WTC11 (cell line): ENCODE measurements around the gene FAM217A. TPM values are rescaled to one million over a fixed set of nuclear protein-coding genes. Genes with fewer than 3 reads are reported as not detected.

Experiments used
- ATAC-seq: fragments of 200-7000 bp; cut with Tn5 transposase; 2 replicates; pipeline ENCODE4 v1.10.0; 2021; ENCODE audit warnings: mild to moderate bottlenecking, moderate library complexity
- CTCF ChIA-PET: fragments of 300-600 bp; sonication (Branson Sonifier 250); formaldehyde crosslinking; loops from one replicate; lab custom pipeline; 2021; ENCODE audit warnings: antibody characterized with exemption; lab: Charles Lee
- POLR2A ChIA-PET: fragments of 350-600 bp; sonication (Branson Sonifier 250); formaldehyde crosslinking; loops from one replicate; lab custom pipeline; 2021; ENCODE audit warnings: antibody characterized with exemption; lab: Charles Lee
- DNase-seq: peaks from one replicate; pipeline ENCODE4 v3.0.0; 2021; ENCODE audit warnings: low spot score
- H3K27ac Mint-ChIP-seq: 2 replicates; pipeline ENCODE4 v1.8.0; 2021; ENCODE audit warnings: mixed read lengths
- H3K27me3 Mint-ChIP-seq: 2 replicates; pipeline ENCODE4 v1.8.0; 2021; ENCODE audit warnings: low read depth, mild to moderate bottlenecking, moderate library complexity, mixed read lengths
- H3K36me3 Mint-ChIP-seq: 2 replicates; pipeline ENCODE4 v1.8.0; 2021; ENCODE audit warnings: mixed read lengths
- H3K4me1 Mint-ChIP-seq: 2 replicates; pipeline ENCODE4 v1.8.0; 2022; ENCODE audit warnings: mixed read lengths
- H3K4me3 Mint-ChIP-seq: 2 replicates; pipeline ENCODE4 v1.8.0; 2021; ENCODE audit warnings: mild to moderate bottlenecking, moderate library complexity, mixed read lengths
- H3K9me3 Mint-ChIP-seq: 2 replicates; pipeline ENCODE4 v1.8.0; 2021; ENCODE audit warnings: mixed read lengths
- ATF1 ChIP-seq: sonication (generic); formaldehyde crosslinking; IDR thresholded peaks from 2 replicates; pipeline ENCODE4 v1.8.1; 2023; ENCODE audit warnings: mild to moderate bottlenecking, moderate library complexity, missing genetic modification reagents
- CDX4 ChIP-seq: fragments of 250-450 bp; sonication (Bioruptor Pico); IDR thresholded peaks from 2 replicates; pipeline ENCODE4 v1.9.0; 2021; ENCODE audit warnings: moderate library complexity, mild to moderate bottlenecking, inconsistent platforms, borderline replicate concordance
- ELF4 ChIP-seq: sonication (generic); formaldehyde crosslinking; IDR thresholded peaks from 2 replicates; pipeline ENCODE4 v1.8.1; 2022; ENCODE audit warnings: low read depth, mild to moderate bottlenecking, moderate library complexity, missing genetic modification reagents
- GTF2I ChIP-seq: fragments of 250-450 bp; sonication (Bioruptor Pico); conservative IDR thresholded peaks from 2 replicates; pipeline ENCODE4 v1.4.0; 2021; ENCODE audit warnings: mild to moderate bottlenecking
- HMGA2 ChIP-seq: fragments of 250-450 bp; sonication (Bioruptor Pico); IDR thresholded peaks from 2 replicates; pipeline ENCODE4 v1.4.0; 2021; ENCODE audit warnings: mild to moderate bottlenecking, moderate library complexity
- MYBL2 ChIP-seq: sonication (generic); formaldehyde crosslinking; IDR thresholded peaks from 2 replicates; pipeline ENCODE4 v1.8.1; 2023; ENCODE audit warnings: mild to moderate bottlenecking, moderate library complexity, missing genetic modification reagents
- NFE2L1 ChIP-seq: sonication (generic); formaldehyde crosslinking; IDR thresholded peaks from 2 replicates; pipeline ENCODE4 v1.8.1; 2023; ENCODE audit warnings: missing genetic modification reagents
- NR1H2 ChIP-seq: sonication (generic); formaldehyde crosslinking; IDR thresholded peaks from 2 replicates; pipeline ENCODE4 v1.9.0; 2021; ENCODE audit warnings: mild to moderate bottlenecking, moderate library complexity, missing genetic modification reagents
- OVOL2 ChIP-seq: fragments of 250-450 bp; sonication (Bioruptor Pico); IDR thresholded peaks from 2 replicates; pipeline ENCODE4 v1.9.0; 2021; ENCODE audit warnings: mild to moderate bottlenecking, borderline replicate concordance
- RELA ChIP-seq: sonication (generic); formaldehyde crosslinking; IDR thresholded peaks from 2 replicates; pipeline ENCODE4 v1.8.1; 2022; ENCODE audit warnings: missing genetic modification reagents, mild to moderate bottlenecking, borderline replicate concordance
- TEAD4 ChIP-seq: sonication (generic); formaldehyde crosslinking; IDR thresholded peaks from 2 replicates; pipeline ENCODE4 v1.8.0; 2022; ENCODE audit warnings: mild to moderate bottlenecking, missing genetic modification reagents
- USF1 ChIP-seq: sonication (generic); formaldehyde crosslinking; IDR thresholded peaks from 2 replicates; pipeline ENCODE4 v1.8.0; 2022; ENCODE audit warnings: mild to moderate bottlenecking, missing genetic modification reagents
- ZNF138 ChIP-seq: sonication (generic); formaldehyde crosslinking; conservative IDR thresholded peaks from 2 replicates; pipeline ENCODE4 v1.8.1; 2022; ENCODE audit warnings: mild to moderate bottlenecking, moderate library complexity, missing genetic modification reagents
- ZNF317 ChIP-seq: sonication (generic); formaldehyde crosslinking; IDR thresholded peaks from 2 replicates; pipeline ENCODE4 v1.8.1; 2023; ENCODE audit warnings: low read depth, mild to moderate bottlenecking, moderate library complexity, missing genetic modification reagents, borderline replicate concordance
- ZNF396 ChIP-seq: fragments of 250-450 bp; sonication (Bioruptor Pico); IDR thresholded peaks from 2 replicates; pipeline ENCODE4 v1.8.0; 2021; ENCODE audit warnings: mild to moderate bottlenecking, moderate library complexity, borderline replicate concordance
- ZNF416 ChIP-seq: fragments of 250-450 bp; sonication (Bioruptor Pico); IDR thresholded peaks from 2 replicates; pipeline ENCODE4 v1.9.0; 2021; ENCODE audit warnings: mild to moderate bottlenecking, inconsistent platforms
- ZNF425 ChIP-seq: fragments of 250-450 bp; sonication (Bioruptor Pico); conservative IDR thresholded peaks from 2 replicates; pipeline ENCODE4 v1.9.0; 2021; ENCODE audit warnings: mild to moderate bottlenecking
- total RNA-seq: library from RNA; stranded (reverse); gene quantifications from 3 replicates; pipeline ENCODE4 v1.2.3, GENCODE V29; 2021
- TF ChIP-seq, protein P1 (sequence below): sonication (generic); formaldehyde crosslinking; IDR thresholded peaks from 2 replicates; pipeline ENCODE4 v1.8.0; 2022; ENCODE audit warnings: missing genetic modification reagents
- TF ChIP-seq, protein P2 (sequence below): sonication (generic); formaldehyde crosslinking; conservative IDR thresholded peaks from 2 replicates; pipeline ENCODE4 v1.8.1; 2023; ENCODE audit warnings: mild to moderate bottlenecking, low read depth, missing genetic modification reagents, moderate library complexity
- TF ChIP-seq, protein P3 (sequence below): sonication (generic); formaldehyde crosslinking; IDR thresholded peaks from 2 replicates; pipeline ENCODE4 v1.8.0; 2022; ENCODE audit warnings: mild to moderate bottlenecking, missing genetic modification reagents
- TF ChIP-seq, protein P4 (sequence below): fragments of 200-600 bp; IDR thresholded peaks from 2 replicates; pipeline ENCODE4 v1.8.0; 2022; ENCODE audit warnings: antibody characterized with exemption

The FAM217A gene
- total RNA-seq, 1 experiment from 2014 or later, result not detected

- TF ChIP-seq MYBL2 (CRISPR knock-in tag) (no peak), GTF2I (no peak)
Measured at GRCh38 chr6:4049246-4049645, 29.7 kb downstream of the FAM217A start (continued).

GRCh38 chr6:4041480-4041879 lies 37.5 kb downstream of the FAM217A start:
- H3K9me3 Mint-ChIP-seq, result no peaks in the 10 kb centered on the region
- no peak overlapping the region for H3K4me3 Mint-ChIP-seq
- no peaks in the 10 kb centered on the region for H3K4me1 Mint-ChIP-seq
- CTCF ChIA-PET, result no interaction called here
- peaks cover 86% of the 10 kb centered on the region for H3K36me3 Mint-ChIP-seq
- H3K27me3 Mint-ChIP-seq, result no peaks in the 10 kb centered on the region
- no peak for DNase-seq
- TF ChIP-seq, protein P1, sequence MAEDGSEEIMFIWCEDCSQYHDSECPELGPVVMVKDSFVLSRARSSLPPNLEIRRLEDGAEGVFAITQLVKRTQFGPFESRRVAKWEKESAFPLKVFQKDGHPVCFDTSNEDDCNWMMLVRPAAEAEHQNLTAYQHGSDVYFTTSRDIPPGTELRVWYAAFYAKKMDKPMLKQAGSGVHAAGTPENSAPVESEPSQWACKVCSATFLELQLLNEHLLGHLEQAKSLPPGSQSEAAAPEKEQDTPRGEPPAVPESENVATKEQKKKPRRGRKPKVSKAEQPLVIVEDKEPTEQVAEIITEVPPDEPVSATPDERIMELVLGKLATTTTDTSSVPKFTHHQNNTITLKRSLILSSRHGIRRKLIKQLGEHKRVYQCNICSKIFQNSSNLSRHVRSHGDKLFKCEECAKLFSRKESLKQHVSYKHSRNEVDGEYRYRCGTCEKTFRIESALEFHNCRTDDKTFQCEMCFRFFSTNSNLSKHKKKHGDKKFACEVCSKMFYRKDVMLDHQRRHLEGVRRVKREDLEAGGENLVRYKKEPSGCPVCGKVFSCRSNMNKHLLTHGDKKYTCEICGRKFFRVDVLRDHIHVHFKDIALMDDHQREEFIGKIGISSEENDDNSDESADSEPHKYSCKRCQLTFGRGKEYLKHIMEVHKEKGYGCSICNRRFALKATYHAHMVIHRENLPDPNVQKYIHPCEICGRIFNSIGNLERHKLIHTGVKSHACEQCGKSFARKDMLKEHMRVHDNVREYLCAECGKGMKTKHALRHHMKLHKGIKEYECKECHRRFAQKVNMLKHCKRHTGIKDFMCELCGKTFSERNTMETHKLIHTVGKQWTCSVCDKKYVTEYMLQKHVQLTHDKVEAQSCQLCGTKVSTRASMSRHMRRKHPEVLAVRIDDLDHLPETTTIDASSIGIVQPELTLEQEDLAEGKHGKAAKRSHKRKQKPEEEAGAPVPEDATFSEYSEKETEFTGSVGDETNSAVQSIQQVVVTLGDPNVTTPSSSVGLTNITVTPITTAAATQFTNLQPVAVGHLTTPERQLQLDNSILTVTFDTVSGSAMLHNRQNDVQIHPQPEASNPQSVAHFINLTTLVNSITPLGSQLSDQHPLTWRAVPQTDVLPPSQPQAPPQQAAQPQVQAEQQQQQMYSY (CRISPR knock-in tag), result no peak
- TF ChIP-seq MYBL2 (CRISPR knock-in tag) (no peak), TEAD4 (CRISPR knock-in tag) (no peak), HMGA2 (CRISPR knock-in tag) (no peak), ZNF138 (CRISPR knock-in tag) (no peak), ZNF317 (no peak), GTF2I (no peak), NR1H2 (CRISPR knock-in tag) (no peak), OVOL2 (CRISPR knock-in tag) (no peak), NFE2L1 (no peak), RELA (CRISPR knock-in tag) (no peak), ZNF396 (no peak), ATF1 (no peak), CDX4 (CRISPR knock-in tag) (no peak)
- TF ChIP-seq, protein P2, sequence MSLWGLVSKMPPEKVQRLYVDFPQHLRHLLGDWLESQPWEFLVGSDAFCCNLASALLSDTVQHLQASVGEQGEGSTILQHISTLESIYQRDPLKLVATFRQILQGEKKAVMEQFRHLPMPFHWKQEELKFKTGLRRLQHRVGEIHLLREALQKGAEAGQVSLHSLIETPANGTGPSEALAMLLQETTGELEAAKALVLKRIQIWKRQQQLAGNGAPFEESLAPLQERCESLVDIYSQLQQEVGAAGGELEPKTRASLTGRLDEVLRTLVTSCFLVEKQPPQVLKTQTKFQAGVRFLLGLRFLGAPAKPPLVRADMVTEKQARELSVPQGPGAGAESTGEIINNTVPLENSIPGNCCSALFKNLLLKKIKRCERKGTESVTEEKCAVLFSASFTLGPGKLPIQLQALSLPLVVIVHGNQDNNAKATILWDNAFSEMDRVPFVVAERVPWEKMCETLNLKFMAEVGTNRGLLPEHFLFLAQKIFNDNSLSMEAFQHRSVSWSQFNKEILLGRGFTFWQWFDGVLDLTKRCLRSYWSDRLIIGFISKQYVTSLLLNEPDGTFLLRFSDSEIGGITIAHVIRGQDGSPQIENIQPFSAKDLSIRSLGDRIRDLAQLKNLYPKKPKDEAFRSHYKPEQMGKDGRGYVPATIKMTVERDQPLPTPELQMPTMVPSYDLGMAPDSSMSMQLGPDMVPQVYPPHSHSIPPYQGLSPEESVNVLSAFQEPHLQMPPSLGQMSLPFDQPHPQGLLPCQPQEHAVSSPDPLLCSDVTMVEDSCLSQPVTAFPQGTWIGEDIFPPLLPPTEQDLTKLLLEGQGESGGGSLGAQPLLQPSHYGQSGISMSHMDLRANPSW (CRISPR knock-in tag), result no peak
- TF ChIP-seq, protein P3, sequence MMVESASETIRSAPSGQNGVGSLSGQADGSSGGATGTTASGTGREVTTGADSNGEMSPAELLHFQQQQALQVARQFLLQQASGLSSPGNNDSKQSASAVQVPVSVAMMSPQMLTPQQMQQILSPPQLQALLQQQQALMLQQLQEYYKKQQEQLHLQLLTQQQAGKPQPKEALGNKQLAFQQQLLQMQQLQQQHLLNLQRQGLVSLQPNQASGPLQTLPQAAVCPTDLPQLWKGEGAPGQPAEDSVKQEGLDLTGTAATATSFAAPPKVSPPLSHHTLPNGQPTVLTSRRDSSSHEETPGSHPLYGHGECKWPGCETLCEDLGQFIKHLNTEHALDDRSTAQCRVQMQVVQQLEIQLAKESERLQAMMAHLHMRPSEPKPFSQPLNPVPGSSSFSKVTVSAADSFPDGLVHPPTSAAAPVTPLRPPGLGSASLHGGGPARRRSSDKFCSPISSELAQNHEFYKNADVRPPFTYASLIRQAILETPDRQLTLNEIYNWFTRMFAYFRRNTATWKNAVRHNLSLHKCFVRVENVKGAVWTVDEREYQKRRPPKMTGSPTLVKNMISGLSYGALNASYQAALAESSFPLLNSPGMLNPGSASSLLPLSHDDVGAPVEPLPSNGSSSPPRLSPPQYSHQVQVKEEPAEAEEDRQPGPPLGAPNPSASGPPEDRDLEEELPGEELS (CRISPR knock-in tag), result no peak
- TF ChIP-seq, all 79 proteins: peak for 0
- POLR2A ChIA-PET, result no interaction called here
- H3K27ac Mint-ChIP-seq, result no peak overlapping the region
- no peak for ATAC-seq

- DNase-seq (no peak), ATAC-seq (no peak)
- ChIA-PET POLR2A (no interaction called here), CTCF (no interaction called here)
- no peaks in the 10 kb centered on the region for H3K9me3 Mint-ChIP-seq
- H3K27me3 Mint-ChIP-seq, result no peaks in the 10 kb centered on the region
- 0 out of 2 replicates have a peak overlapping the region, but pooled peaks have one; percentile 49 for H3K27ac Mint-ChIP-seq
- H3K4me1 Mint-ChIP-seq, result no peaks in the 10 kb centered on the region
- H3K4me3 Mint-ChIP-seq, result no peak overlapping the region
- peaks cover 75% of the 10 kb centered on the region for H3K36me3 Mint-ChIP-seq
- TF ChIP-seq ATF1 (no peak), ZNF416 (CRISPR knock-in tag) (no peak), ELF4 (CRISPR knock-in tag) (no peak), GTF2I (no peak), ZNF425 (no peak), NFE2L1 (no peak), USF1 (CRISPR knock-in tag) (no peak)
- TF ChIP-seq, protein P4, sequence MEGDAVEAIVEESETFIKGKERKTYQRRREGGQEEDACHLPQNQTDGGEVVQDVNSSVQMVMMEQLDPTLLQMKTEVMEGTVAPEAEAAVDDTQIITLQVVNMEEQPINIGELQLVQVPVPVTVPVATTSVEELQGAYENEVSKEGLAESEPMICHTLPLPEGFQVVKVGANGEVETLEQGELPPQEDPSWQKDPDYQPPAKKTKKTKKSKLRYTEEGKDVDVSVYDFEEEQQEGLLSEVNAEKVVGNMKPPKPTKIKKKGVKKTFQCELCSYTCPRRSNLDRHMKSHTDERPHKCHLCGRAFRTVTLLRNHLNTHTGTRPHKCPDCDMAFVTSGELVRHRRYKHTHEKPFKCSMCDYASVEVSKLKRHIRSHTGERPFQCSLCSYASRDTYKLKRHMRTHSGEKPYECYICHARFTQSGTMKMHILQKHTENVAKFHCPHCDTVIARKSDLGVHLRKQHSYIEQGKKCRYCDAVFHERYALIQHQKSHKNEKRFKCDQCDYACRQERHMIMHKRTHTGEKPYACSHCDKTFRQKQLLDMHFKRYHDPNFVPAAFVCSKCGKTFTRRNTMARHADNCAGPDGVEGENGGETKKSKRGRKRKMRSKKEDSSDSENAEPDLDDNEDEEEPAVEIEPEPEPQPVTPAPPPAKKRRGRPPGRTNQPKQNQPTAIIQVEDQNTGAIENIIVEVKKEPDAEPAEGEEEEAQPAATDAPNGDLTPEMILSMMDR, result no peak
Measured at GRCh38 chr6:4039348-4039747, 39.6 kb downstream of the FAM217A start.
